ENCODE measurements around the gene BMAL2.

Gene BMAL2

GRCh38 chr12:27292718-27293117 is 39.9 kb upstream of the BMAL2 start:
- H3K27me3 ChIP-seq (ENCODE audit: insufficient read depth, insufficient read length), result no peaks in the 10 kb centered on the region
- H3K4me1 ChIP-seq (ENCODE audit: insufficient read depth, insufficient read length), result no peaks in the 10 kb centered on the region
- H3K36me3 ChIP-seq (ENCODE audit: insufficient read depth, insufficient read length, low read length), result peaks cover 2% of the 10 kb centered on the region

GRCh38 chr12:27293463-27293862 is 39.2 kb upstream of the BMAL2 start:
- no peak for DNase-seq (ENCODE audit: low read depth, low spot score)
- TF ChIP-seq SUZ12 (IDR thresholded peaks at IDR 0.05; ENCODE audit: extremely low read depth, insufficient read depth, insufficient read length), result no peak
- no peak for TF ChIP-seq YY1 (IDR thresholded peaks at IDR 0.05; ENCODE audit: insufficient read depth, insufficient read length)
- no peak for TF ChIP-seq ZNF274 (IDR thresholded peaks at IDR 0.05; ENCODE audit: low read depth, low read length)
- H3K4me1 ChIP-seq (ENCODE audit: insufficient read depth, insufficient read length), result no peaks in the 10 kb centered on the region
- no peak overlapping the region for H3K4me3 ChIP-seq (ENCODE audit: insufficient read length, low read depth)
- peaks cover 4% of the 10 kb centered on the region for H3K36me3 ChIP-seq (ENCODE audit: insufficient read depth, insufficient read length, low read length)
- H3K9me3 ChIP-seq (ENCODE audit: insufficient read depth, low read length), result no peaks in the 10 kb centered on the region
- no peaks in the 10 kb centered on the region for H3K27me3 ChIP-seq (ENCODE audit: insufficient read depth, insufficient read length)
- no peak overlapping the region for H3K9ac ChIP-seq (ENCODE audit: insufficient read length, low read depth)

More at GRCh38 chr12:27292718-27293117, 39.9 kb upstream of the BMAL2 start:
- Histone ChIP-seq H3K9ac (ENCODE audit: insufficient read length, low read depth) (no peak overlapping the region), H3K9me3 (ENCODE audit: insufficient read depth, low read length) (no peaks in the 10 kb centered on the region), H3K4me3 (ENCODE audit: insufficient read length, low read depth) (no peak overlapping the region)
- no peak for DNase-seq (ENCODE audit: low read depth, low spot score)
- TF ChIP-seq SUZ12 (IDR thresholded peaks at IDR 0.05; ENCODE audit: extremely low read depth, insufficient read depth, insufficient read length) (no peak), YY1 (IDR thresholded peaks at IDR 0.05; ENCODE audit: insufficient read depth, insufficient read length) (no peak), ZNF274 (IDR thresholded peaks at IDR 0.05; ENCODE audit: low read depth, low read length) (no peak)

GRCh38 chr12:27296674-27297073 is 36.0 kb upstream of the BMAL2 start:
- no peak overlapping the region for H3K4me3 ChIP-seq (ENCODE audit: insufficient read length, low read depth)
- no peaks in the 10 kb centered on the region for H3K9me3 ChIP-seq (ENCODE audit: insufficient read depth, low read length)
- H3K4me1 ChIP-seq (ENCODE audit: insufficient read depth, insufficient read length), result no peaks in the 10 kb centered on the region
- H3K27me3 ChIP-seq (ENCODE audit: insufficient read depth, insufficient read length), result no peaks in the 10 kb centered on the region
- H3K36me3 ChIP-seq (ENCODE audit: insufficient read depth, insufficient read length, low read length), result peaks cover 7% of the 10 kb centered on the region
- no peak for TF ChIP-seq YY1 (IDR thresholded peaks at IDR 0.05; ENCODE audit: insufficient read depth, insufficient read length)
- no peak for TF ChIP-seq ZNF274 (IDR thresholded peaks at IDR 0.05; ENCODE audit: low read depth, low read length)
- no peak for TF ChIP-seq SUZ12 (IDR thresholded peaks at IDR 0.05; ENCODE audit: extremely low read depth, insufficient read depth, insufficient read length)
- no peak for DNase-seq (ENCODE audit: low read depth, low spot score)
- H3K9ac ChIP-seq (ENCODE audit: insufficient read length, low read depth), result no peak overlapping the region

GRCh38 chr12:27297566-27297965 is 35.1 kb upstream of the BMAL2 start:
- Histone ChIP-seq H3K4me1 (ENCODE audit: insufficient read depth, insufficient read length) (no peaks in the 10 kb centered on the region), H3K4me3 (ENCODE audit: insufficient read length, low read depth) (no peak overlapping the region), H3K9ac (ENCODE audit: insufficient read length, low read depth) (no peak overlapping the region), H3K36me3 (ENCODE audit: insufficient read depth, insufficient read length, low read length) (peaks cover 12% of the 10 kb centered on the region), H3K9me3 (ENCODE audit: insufficient read depth, low read length) (no peaks in the 10 kb centered on the region), H3K27me3 (ENCODE audit: insufficient read depth, insufficient read length) (no peaks in the 10 kb centered on the region)
- DNase-seq (ENCODE audit: low read depth, low spot score), result no peak
- TF ChIP-seq SUZ12 (IDR thresholded peaks at IDR 0.05; ENCODE audit: extremely low read depth, insufficient read depth, insufficient read length) (no peak), ZNF274 (IDR thresholded peaks at IDR 0.05; ENCODE audit: low read depth, low read length) (no peak), YY1 (IDR thresholded peaks at IDR 0.05; ENCODE audit: insufficient read depth, insufficient read length) (no peak)

- H3K9ac ChIP-seq (ENCODE audit: insufficient read length, low read depth), result no peak overlapping the region
- no peak overlapping the region for H3K4me3 ChIP-seq (ENCODE audit: insufficient read length, low read depth)
- H3K36me3 ChIP-seq (ENCODE audit: insufficient read depth, insufficient read length, low read length), result peaks cover 16% of the 10 kb centered on the region
- TF ChIP-seq YY1 (IDR thresholded peaks at IDR 0.05; ENCODE audit: insufficient read depth, insufficient read length) (no peak), SUZ12 (IDR thresholded peaks at IDR 0.05; ENCODE audit: extremely low read depth, insufficient read depth, insufficient read length) (no peak), ZNF274 (IDR thresholded peaks at IDR 0.05; ENCODE audit: low read depth, low read length) (no peak)
- no peaks in the 10 kb centered on the region for H3K4me1 ChIP-seq (ENCODE audit: insufficient read depth, insufficient read length)
- no peaks in the 10 kb centered on the region for H3K9me3 ChIP-seq (ENCODE audit: insufficient read depth, low read length)
- H3K27me3 ChIP-seq (ENCODE audit: insufficient read depth, insufficient read length), result no peaks in the 10 kb centered on the region
- DNase-seq (ENCODE audit: low read depth, low spot score), result no peak
These were observed 33.5 kb upstream of the BMAL2 start for GRCh38 chr12:27299102-27299501.

GRCh38 chr12:27300226-27300625 is 32.4 kb upstream of the BMAL2 start:
- H3K4me1 ChIP-seq (ENCODE audit: insufficient read depth, insufficient read length), result no peaks in the 10 kb centered on the region
- H3K4me3 ChIP-seq (ENCODE audit: insufficient read length, low read depth), result no peak overlapping the region
- peaks cover 16% of the 10 kb centered on the region for H3K36me3 ChIP-seq (ENCODE audit: insufficient read depth, insufficient read length, low read length)
- H3K9me3 ChIP-seq (ENCODE audit: insufficient read depth, low read length), result no peaks in the 10 kb centered on the region
- no peak overlapping the region for H3K9ac ChIP-seq (ENCODE audit: insufficient read length, low read depth)
- no peak for TF ChIP-seq SUZ12 (IDR thresholded peaks at IDR 0.05; ENCODE audit: extremely low read depth, insufficient read depth, insufficient read length)
- TF ChIP-seq ZNF274 (IDR thresholded peaks at IDR 0.05; ENCODE audit: low read depth, low read length), result no peak
- no peak for TF ChIP-seq YY1 (IDR thresholded peaks at IDR 0.05; ENCODE audit: insufficient read depth, insufficient read length)
- H3K27me3 ChIP-seq (ENCODE audit: insufficient read depth, insufficient read length), result no peaks in the 10 kb centered on the region
- DNase-seq (ENCODE audit: low read depth, low spot score), result no peak

- Histone ChIP-seq H3K4me3 (ENCODE audit: insufficient read length, low read depth) (no peak overlapping the region), H3K4me1 (ENCODE audit: insufficient read depth, insufficient read length) (no peaks in the 10 kb centered on the region), H3K27me3 (ENCODE audit: insufficient read depth, insufficient read length) (no peaks in the 10 kb centered on the region), H3K36me3 (ENCODE audit: insufficient read depth, insufficient read length, low read length) (peaks cover 17% of the 10 kb centered on the region), H3K9me3 (ENCODE audit: insufficient read depth, low read length) (no peaks in the 10 kb centered on the region), H3K9ac (ENCODE audit: insufficient read length, low read depth) (no peak overlapping the region)
- DNase-seq (ENCODE audit: low read depth, low spot score), result no peak
- TF ChIP-seq YY1 (IDR thresholded peaks at IDR 0.05; ENCODE audit: insufficient read depth, insufficient read length), result no peak
- no peak for TF ChIP-seq ZNF274 (IDR thresholded peaks at IDR 0.05; ENCODE audit: low read depth, low read length)
- no peak for TF ChIP-seq SUZ12 (IDR thresholded peaks at IDR 0.05; ENCODE audit: extremely low read depth, insufficient read depth, insufficient read length)
These were observed 29.2 kb upstream of the BMAL2 start for GRCh38 chr12:27303139-27304111.

Measured in NT2/D1 (cell line).